H1 (cell line): ENCODE measurements around the gene VAT1. TPM values are rescaled to one million over a fixed set of nuclear protein-coding genes. Genes with fewer than 3 reads are reported as not detected.
A peak's percentile ranks its signal among the peaks of the same experiment; 100 is the strongest.

Experiments
- CTCF ChIA-PET: fragments of 300-600 bp; sonication (Branson Sonifier 250); formaldehyde crosslinking; loops from one replicate; lab custom pipeline; 2021; ENCODE audit not compliant: partially characterized antibody; lab: Charles Lee
- POLR2A ChIA-PET: fragments of 300-600 bp; sonication (Branson Sonifier 250); formaldehyde crosslinking; loops from one replicate; lab custom pipeline; 2021; ENCODE audit warnings: inconsistent platforms; ENCODE audit not compliant: partially characterized antibody; lab: Charles Lee
- DNase-seq, 2 experiments: peaks; one replicate each; pipeline versions ENCODE4 v3.0.0 to v3.0.0-alpha.2; 2010 to 2022; ENCODE audit warnings: low spot score in 2 of 2, low read depth in 1 of 2, mixed read lengths in 1 of 2
- FAIRE-seq: peaks from 2 replicates; lab custom pipeline; 2011; peaks lifted over from hg19 to GRCh38; lab: Jason Lieb, UNC
- H2AFZ ChIP-seq: 2 replicates; pipeline ENCODE4 v1.8.1; 2012; ENCODE audit warnings: low read length, inconsistent platforms
- H2AK5ac ChIP-seq: 2 replicates; pipeline ENCODE4 v1.6.1; 2013; ENCODE audit warnings: low read depth, low read length
- H2BK120ac ChIP-seq: replicated peaks from 2 replicates; pipeline ENCODE3; 2013; ENCODE audit warnings: low read depth, low read length, inconsistent platforms
- H2BK12ac ChIP-seq: 2 replicates; pipeline ENCODE4 v1.6.1; 2013; ENCODE audit warnings: low read depth, low read length
- H2BK15ac ChIP-seq: 2 replicates; pipeline ENCODE4 v1.6.1; 2013; ENCODE audit warnings: low read length
- H2BK20ac ChIP-seq: 2 replicates; pipeline ENCODE4 v1.6.1; 2013; ENCODE audit warnings: low read length
- H2BK5ac ChIP-seq: 2 replicates; pipeline ENCODE4 v1.6.1; 2013; ENCODE audit warnings: low read depth, low read length
- H3K14ac ChIP-seq: 2 replicates; pipeline ENCODE4 v1.6.1; 2013; ENCODE audit warnings: inconsistent platforms; ENCODE audit not compliant: insufficient read length
- H3K18ac ChIP-seq: 2 replicates; pipeline ENCODE4 v1.6.1; 2013; ENCODE audit warnings: low read length; ENCODE audit errors: extremely low read depth
- H3K23ac ChIP-seq: 2 replicates; pipeline ENCODE4 v1.6.1; 2013; ENCODE audit warnings: inconsistent platforms; ENCODE audit not compliant: insufficient read length
- H3K23me2 ChIP-seq: 2 replicates; pipeline ENCODE4 v1.6.1; 2013; ENCODE audit warnings: low read depth, low read length
- H3K27ac ChIP-seq: 2 replicates; pipeline ENCODE4 v1.6.1; 2011; ENCODE audit warnings: low read depth, low read length, inconsistent platforms
- H3K27me3 ChIP-seq, 4 experiments: replicated peaks in 1 of 4; 1 replicate in 1 of 4; 2 replicates in 3 of 4; pipeline versions ENCODE4 v1.6.1 to v1.8.1; 2011 to 2013; ENCODE audit warnings: low read length in 3 of 4, mild to moderate bottlenecking in 3 of 4, inconsistent platforms in 2 of 4, mixed read lengths in 2 of 4, moderate library complexity in 1 of 4; ENCODE audit not compliant: control insufficient read depth in 3 of 4, insufficient read depth in 3 of 4; ENCODE audit errors: extremely low read depth in 1 of 4
- H3K36me3 ChIP-seq, 4 experiments: 2 replicates each; pipeline versions ENCODE4 v1.6.1 to v1.8.1; 2011 to 2013; ENCODE audit warnings: mild to moderate bottlenecking in 4 of 4, low read length in 3 of 4, moderate library complexity in 2 of 4, control low read depth in 1 of 4, inconsistent platforms in 1 of 4; ENCODE audit not compliant: insufficient read depth in 4 of 4, control insufficient read depth in 2 of 4
- H3K4ac ChIP-seq: replicated peaks from 2 replicates; pipeline ENCODE3; 2013; ENCODE audit warnings: low read length, low read depth, mixed read lengths, inconsistent platforms; ENCODE audit not compliant: insufficient read length
- H3K4me1 ChIP-seq, 4 experiments: replicated peaks in 1 of 4; 1 replicate in 1 of 4; 2 replicates in 3 of 4; pipeline versions ENCODE4 v1.6.1 to v1.8.1; 2011 to 2013; ENCODE audit warnings: low read length in 3 of 4, inconsistent platforms in 2 of 4, mixed read lengths in 1 of 4; ENCODE audit not compliant: insufficient read depth in 4 of 4, control insufficient read depth in 3 of 4
- H3K4me2 ChIP-seq, 2 experiments: 2 replicates each; pipeline versions ENCODE4 v1.6.1 to v1.8.1; 2011 to 2013; ENCODE audit warnings: low read depth in 2 of 2, low read length in 2 of 2, control low read depth in 1 of 2, inconsistent platforms in 1 of 2, mild to moderate bottlenecking in 1 of 2; ENCODE audit not compliant: insufficient read depth in 1 of 2
- H3K4me3 ChIP-seq, 4 experiments: fragments of 200-600, 300-600 bp in 1 of 4; sonication (generic), shearing (Covaris generic), sonication (Bioruptor Twin) in 1 of 4; 2 replicates each; pipeline versions ENCODE4 v1.5.1 to v1.8.1; 2011 to 2016; ENCODE audit warnings: low read length in 4 of 4, low read depth in 3 of 4, control low read depth in 2 of 4, inconsistent platforms in 2 of 4, mild to moderate bottlenecking in 2 of 4, mixed read lengths in 1 of 4, moderate library complexity in 1 of 4; ENCODE audit not compliant: insufficient read depth in 2 of 4; ENCODE audit errors: extremely low read depth in 1 of 4
- H3K56ac ChIP-seq: replicated peaks from 2 replicates; pipeline ENCODE3; 2013; ENCODE audit warnings: low read depth, mild to moderate bottlenecking, mixed read lengths, low read length, inconsistent platforms; ENCODE audit not compliant: insufficient read length
- H3K79me1 ChIP-seq: 2 replicates; pipeline ENCODE4 v1.6.1; 2013; ENCODE audit warnings: low read depth, low read length, control low read depth
- H3K79me2 ChIP-seq, 2 experiments: 2 replicates each; pipeline versions ENCODE4 v1.6.1 to v1.8.1; 2012 to 2013; ENCODE audit warnings: low read length in 2 of 2, mild to moderate bottlenecking in 2 of 2, inconsistent platforms in 1 of 2; ENCODE audit not compliant: insufficient read depth in 2 of 2, control insufficient read depth in 1 of 2
- H3K9ac ChIP-seq, 4 experiments: replicated peaks in 1 of 4; 1 replicate in 1 of 4; 2 replicates in 3 of 4; pipeline versions ENCODE4 v1.6.1 to v1.8.1; 2011 to 2013; ENCODE audit warnings: low read depth in 3 of 4, low read length in 3 of 4, control low read depth in 2 of 4, mild to moderate bottlenecking in 2 of 4, moderate library complexity in 2 of 4, inconsistent platforms in 1 of 4; ENCODE audit errors: extremely low read depth in 1 of 4
- H3K9me3 ChIP-seq, 2 experiments: 2 replicates each; pipeline versions ENCODE4 v1.6.1 to v1.8.1; 2012 to 2013; ENCODE audit warnings: mild to moderate bottlenecking in 2 of 2, moderate library complexity in 2 of 2, control low read depth in 1 of 2, inconsistent platforms in 1 of 2, low read depth in 1 of 2, low read length in 1 of 2, mixed read lengths in 1 of 2; ENCODE audit not compliant: insufficient read depth in 2 of 2
- H4K20me1 ChIP-seq, 2 experiments: replicated peaks in 1 of 2; 2 replicates each; pipeline versions ENCODE3 to v1.8.1; 2011 to 2013; ENCODE audit warnings: inconsistent platforms in 2 of 2, low read length in 2 of 2, mild to moderate bottlenecking in 1 of 2; ENCODE audit not compliant: insufficient read depth in 2 of 2, control insufficient read depth in 1 of 2
- H4K5ac ChIP-seq: 2 replicates; pipeline ENCODE4 v1.6.1; 2013; ENCODE audit warnings: low read length, low read depth, mixed read lengths, inconsistent platforms; ENCODE audit not compliant: insufficient read length
- H4K8ac ChIP-seq: 2 replicates; pipeline ENCODE4 v1.8.0; 2013; ENCODE audit warnings: mild to moderate bottlenecking, moderate library complexity, low read length, inconsistent platforms; ENCODE audit not compliant: insufficient read depth; ENCODE audit errors: extremely low read depth
- H4K91ac ChIP-seq: replicated peaks from 2 replicates; pipeline ENCODE3; 2013; ENCODE audit warnings: low read length, mixed read lengths, inconsistent platforms; ENCODE audit not compliant: insufficient read length
- RBBP5 ChIP-seq: IDR thresholded peaks from 2 replicates; pipeline ENCODE4 v1.7.1; 2012; ENCODE audit warnings: low read depth, mild to moderate bottlenecking, inconsistent platforms, low read length, moderate library complexity, borderline replicate concordance
- SIRT6 ChIP-seq: IDR thresholded peaks from one replicate; pipeline ENCODE4 v1.7.1; 2012; ENCODE audit warnings: low read length, inconsistent platforms
- USF2 ChIP-seq: IDR thresholded peaks from 2 replicates; pipeline ENCODE4 v1.6.1; 2011; ENCODE audit warnings: low read length, improper control_type of control experiment
- WGBS, 2 experiments: shearing (Covaris generic) in 1 of 2; methylation state at CpG; one replicate each; pipeline versions ENCODE4 v1.1.6 to v1.1.7; 2013 to 2015; ENCODE audit warnings: low lambda C conversion rate in 2 of 2, mixed read lengths in 2 of 2, inconsistent platforms in 1 of 2, low coverage in 1 of 2, missing lambda C conversion rate in 1 of 2; ENCODE audit not compliant: insufficient replicate concordance in 2 of 2, insufficient coverage in 1 of 2, insufficient read length in 1 of 2; ENCODE audit errors: extremely low coverage in 1 of 2, missing lambda C conversion rate in 1 of 2; 5-methylcytosine and 5-hydroxymethylcytosine counted together
- polyA plus RNA-seq, 7 experiments: library from polyadenylated mRNA; depleted of rRNA in 3 of 7; stranded (reverse) in 5 of 7; unstranded in 2 of 7; fragments of >200 nt in 5 of 7; fragments of 200-250 nt in 2 of 7; gene quantifications; 1 replicate in 5 of 7; 2 replicates in 1 of 7; 4 replicates in 1 of 7; pipeline versions ENCODE4 v1.2.1 to v1.2.3, GENCODE V29; 2011 to 2013; ENCODE audit warnings: missing spikeins in 2 of 7, mixed read lengths in 2 of 7
- total RNA-seq: library from RNA; stranded (reverse); fragmentation: NEBNext Ultra II Directional; extraction: Animal tissue kit (Norgen Biotek cat#: 25700); gene quantifications from 2 replicates; pipeline ENCODE4 v1.2.1, GENCODE V29; 2021

Gene VAT1
- total and polyA plus RNA-seq, 2 of the 8 experiments (the other 6 are each of a cell fraction or from before 2014, with no cell fraction given), result 200 to 295 TPM

GRCh38 chr17:43015579-43015978 lies 6.6 kb downstream of the VAT1 start:
- H3K4me1 ChIP-seq, result peaks cover 6 to 18% (median 12%) of the 10 kb centered on the region in 4 experiments
- H2BK120ac ChIP-seq, result no peak overlapping the region

More at GRCh38 chr17:43015579-43015978, 6.6 kb downstream of the VAT1 start:
- H4K5ac ChIP-seq, result no peak overlapping the region
- WGBS, 2 experiments, result 86% methylated on average over 9 of the region's 9 CpGs; no CpG with 5 or more reads in 1 of the 2 experiments
- no peak overlapping the region for H2AK5ac ChIP-seq
- H3K9me3 ChIP-seq, result no peaks in the 10 kb centered on the region
- H4K8ac ChIP-seq, result no peak overlapping the region
- H2BK12ac ChIP-seq, result no peak overlapping the region
- 0 out of 7 replicates have a peak overlapping the region, but pooled peaks of 1 of the 4 experiments have one; percentile 35 for H3K9ac ChIP-seq
- peaks cover 20% of the 10 kb centered on the region for H3K79me1 ChIP-seq
- POLR2A ChIA-PET, result interaction anchor here (1.1 to 7.5 kb wide), 7 partner anchors 11 to 300 kb away, joined by 3 to 104 read pairs (median 4); partner anchors contain the start of genes IFI35, RPL27 and TMEM106A
- no peak for FAIRE-seq
- CTCF ChIA-PET, result no interaction called here
- H3K4ac ChIP-seq, result no peak overlapping the region
- H3K23me2 ChIP-seq, result no peaks in the 10 kb centered on the region; the same call in 1 of the 2 replicates
- H4K20me1 ChIP-seq, result peaks cover 12% of the 10 kb centered on the region in 2 experiments
- H3K18ac ChIP-seq, result no peak overlapping the region
- no peak overlapping the region for H3K56ac ChIP-seq
- no peak for DNase-seq
- no peak overlapping the region for H3K4me3 ChIP-seq
- H3K79me2 ChIP-seq, result peaks cover 0 to 29% of the 10 kb centered on the region in 2 experiments; a peak in 3 of 4 replicates
- H3K27ac ChIP-seq, result peak overlapping the region; percentile 21; the same call in 1 of the 2 replicates
- TF ChIP-seq SIRT6, result no peak
- no peak for TF ChIP-seq USF2
- no peak for TF ChIP-seq RBBP5
- no peaks in the 10 kb centered on the region for H3K27me3 ChIP-seq
- H2BK15ac ChIP-seq, result no peak overlapping the region
- 0 out of 2 replicates have a peak overlapping the region, but pooled peaks have one; percentile 54 for H2BK5ac ChIP-seq
- no peak overlapping the region for H2BK20ac ChIP-seq
- peaks cover 6 to 39% (median 12%) of the 10 kb centered on the region in 4 experiments; a peak in 7 of 8 replicates for H3K36me3 ChIP-seq
- H3K23ac ChIP-seq, result no peak overlapping the region
- no peak overlapping the region for H3K14ac ChIP-seq
- H2AFZ ChIP-seq, result no peak overlapping the region
- no peak overlapping the region for H4K91ac ChIP-seq
- H3K4me2 ChIP-seq, result no peak overlapping the region
